GM10266 (cell line): ENCODE data around the gene KCNK7.

Experiments
- DNase-seq: peaks from one replicate; pipeline ENCODE4 v3.0.0; 2012; ENCODE audit errors: extremely low spot score
- TF ChIP-seq, protein P1 (sequence below): IDR thresholded peaks from 2 replicates; pipeline ENCODE4 v1.5.1; 2012; ENCODE audit warnings: mild to moderate bottlenecking, low read depth; ENCODE audit not compliant: control insufficient read depth, insufficient read depth; ENCODE audit errors: missing control alignments

Gene KCNK7

GRCh38 chr11:65599216-65599954 is 3.8 kb upstream of the KCNK7 start:
- no peak for DNase-seq
- TF ChIP-seq, protein P1, sequence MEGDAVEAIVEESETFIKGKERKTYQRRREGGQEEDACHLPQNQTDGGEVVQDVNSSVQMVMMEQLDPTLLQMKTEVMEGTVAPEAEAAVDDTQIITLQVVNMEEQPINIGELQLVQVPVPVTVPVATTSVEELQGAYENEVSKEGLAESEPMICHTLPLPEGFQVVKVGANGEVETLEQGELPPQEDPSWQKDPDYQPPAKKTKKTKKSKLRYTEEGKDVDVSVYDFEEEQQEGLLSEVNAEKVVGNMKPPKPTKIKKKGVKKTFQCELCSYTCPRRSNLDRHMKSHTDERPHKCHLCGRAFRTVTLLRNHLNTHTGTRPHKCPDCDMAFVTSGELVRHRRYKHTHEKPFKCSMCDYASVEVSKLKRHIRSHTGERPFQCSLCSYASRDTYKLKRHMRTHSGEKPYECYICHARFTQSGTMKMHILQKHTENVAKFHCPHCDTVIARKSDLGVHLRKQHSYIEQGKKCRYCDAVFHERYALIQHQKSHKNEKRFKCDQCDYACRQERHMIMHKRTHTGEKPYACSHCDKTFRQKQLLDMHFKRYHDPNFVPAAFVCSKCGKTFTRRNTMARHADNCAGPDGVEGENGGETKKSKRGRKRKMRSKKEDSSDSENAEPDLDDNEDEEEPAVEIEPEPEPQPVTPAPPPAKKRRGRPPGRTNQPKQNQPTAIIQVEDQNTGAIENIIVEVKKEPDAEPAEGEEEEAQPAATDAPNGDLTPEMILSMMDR: no peak

DNA sequence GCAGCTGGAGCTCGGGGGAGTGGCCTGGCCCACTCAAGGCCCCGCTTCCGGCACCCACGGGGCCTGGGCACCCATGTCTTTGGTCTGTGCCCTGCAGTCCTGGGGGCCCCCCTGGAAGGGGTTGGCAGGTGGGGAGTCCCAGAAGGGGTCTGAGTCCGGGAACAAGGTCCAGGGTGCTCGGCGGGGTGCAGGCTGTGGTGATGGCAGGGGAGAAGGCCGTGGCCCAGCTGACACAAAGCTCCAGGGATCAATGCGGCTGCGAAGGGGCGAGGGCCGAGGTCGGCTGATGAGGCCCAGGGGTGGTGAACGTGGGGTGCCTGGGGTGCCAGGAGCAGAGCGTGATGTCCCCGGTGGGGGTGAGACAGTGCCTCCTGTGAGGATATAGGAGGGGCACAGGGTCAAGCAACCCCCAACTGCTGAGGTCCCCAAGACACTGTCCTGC is 2.7 kb upstream of the KCNK7 start:
- TF ChIP-seq, protein P1: no peak
- no peak for DNase-seq

DNA sequence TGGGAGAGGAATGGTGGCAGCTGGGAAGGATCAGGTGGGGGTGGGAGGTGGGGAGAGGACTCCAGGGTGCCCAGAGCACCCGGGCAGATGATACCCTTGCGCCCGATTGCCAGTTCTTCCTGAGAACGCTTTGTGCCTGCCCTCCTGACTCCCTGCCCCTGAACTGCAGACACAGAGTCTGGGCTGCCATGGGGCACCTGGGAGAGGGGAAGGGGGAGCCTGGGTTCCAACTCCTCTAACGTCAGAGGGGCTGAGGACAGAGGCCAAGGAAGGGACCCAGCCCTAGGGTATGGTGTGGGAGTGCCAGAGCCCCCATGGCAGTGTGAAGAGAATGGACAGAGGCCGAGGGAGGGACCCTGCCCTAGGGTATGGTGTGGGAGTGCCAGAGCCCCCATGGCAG is 920 bp upstream of the KCNK7 start:
- TF ChIP-seq, protein P1: no peak
- DNase-seq: no peak

GRCh38 chr11:65595131-65595530 is 469 bp downstream of the KCNK7 start:
- TF ChIP-seq, protein P1: no peak
- DNase-seq: no peak

DNA sequence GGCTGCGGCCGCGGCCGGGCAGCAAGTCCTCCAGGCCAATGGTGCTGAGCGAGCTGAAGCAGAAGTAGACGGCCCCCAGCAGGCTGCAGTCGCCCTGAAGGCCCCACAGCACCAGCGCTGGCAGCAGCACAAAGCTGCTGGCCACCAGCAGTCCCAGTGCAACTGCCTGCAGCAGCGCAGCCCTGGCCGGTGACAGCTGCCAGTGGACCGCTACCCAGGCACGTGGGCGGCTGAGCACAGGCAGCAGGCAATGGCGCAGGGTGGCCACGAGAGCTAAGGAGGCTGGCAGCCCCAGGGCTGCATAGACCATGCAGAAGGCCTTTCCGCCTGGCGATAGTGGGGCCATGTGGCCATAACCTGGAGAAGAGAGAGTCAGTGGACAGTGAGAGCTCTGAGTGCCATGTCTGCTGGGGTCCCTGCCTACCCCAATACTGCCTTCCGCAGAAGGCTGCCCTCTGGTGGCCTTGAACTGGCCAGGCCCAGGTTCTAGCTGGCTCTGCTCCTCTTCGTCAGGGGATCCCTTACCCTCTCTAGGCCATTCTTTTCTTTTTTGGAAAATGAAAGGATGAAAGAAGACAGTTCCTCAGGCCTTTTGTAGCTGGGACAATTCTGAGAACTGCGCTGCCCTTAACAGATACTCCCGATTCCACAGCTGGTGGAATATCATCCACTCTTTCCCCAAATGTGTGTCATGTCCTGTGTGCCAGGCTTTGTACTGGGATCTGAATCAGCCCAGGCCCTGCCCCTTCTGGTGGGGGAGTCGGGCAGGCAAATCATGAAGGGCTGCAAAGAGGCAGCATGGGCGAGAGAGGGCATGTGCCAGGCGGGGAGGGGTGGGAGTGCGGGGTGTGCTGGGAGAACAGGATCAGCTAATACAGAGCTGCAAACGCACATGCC is 1.8 kb downstream of the KCNK7 start:
- peak; percentile 75 for DNase-seq
- TF ChIP-seq, protein P1: peak; percentile 71

DNA sequence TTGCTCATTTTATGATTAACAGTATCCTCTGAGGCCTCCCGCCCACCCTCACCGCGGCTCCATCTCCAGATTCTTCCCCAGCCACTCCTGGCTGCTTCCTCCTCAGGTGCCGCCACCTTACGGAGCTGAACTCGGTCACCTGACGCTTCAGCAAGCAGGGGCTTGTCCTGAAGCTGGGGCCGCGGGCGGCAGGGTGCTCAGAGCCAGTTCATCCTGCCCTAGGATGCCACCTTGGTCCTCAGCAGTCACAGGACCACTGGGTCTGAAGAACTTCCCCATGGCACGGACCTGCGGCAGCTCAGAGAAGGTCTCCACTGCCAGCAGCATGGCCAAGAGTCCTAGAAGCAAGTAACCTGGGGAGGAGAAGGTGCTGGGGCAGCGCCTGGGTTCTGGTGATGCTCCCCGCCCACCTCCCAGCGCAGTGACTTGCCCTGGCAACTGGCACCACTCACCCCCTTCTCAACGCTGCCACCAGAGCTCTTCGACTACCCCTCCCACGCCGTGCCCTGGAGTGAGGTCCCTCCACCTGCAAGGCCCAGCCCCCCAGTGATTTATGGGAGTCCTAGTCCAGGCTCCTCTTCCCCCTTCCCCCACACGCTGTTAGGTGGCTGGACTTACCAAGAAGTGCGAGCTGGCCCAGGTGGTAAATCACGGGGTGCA is 2.6 kb downstream of the KCNK7 start:
- DNase-seq: no peak

More for the DNA sequence above, 2.6 kb downstream of the KCNK7 start:
- TF ChIP-seq, protein P1: no peak
